ENCODE measurements around the gene KIF17.

KIF17 gene

GRCh38 chr1:20727746-20728316 is 10.0 kb upstream of the KIF17 start:
- Histone ChIP-seq H3K27ac (ENCODE audit: low read depth, low read length) (no peak overlapping the region), H3K27me3 (ENCODE audit: control insufficient read depth in 1 of 2, insufficient read depth in 2 of 2, low read length in 2 of 2) (peaks cover 40 to 41% of the 10 kb centered on the region in 2 donors), H3K4me1 (ENCODE audit: control insufficient read depth in 1 of 2, insufficient read depth in 2 of 2, low read length in 2 of 2) (peaks cover 7 to 10% of the 10 kb centered on the region in 2 donors), H3K4me3 (ENCODE audit: low read depth in 1 of 2, low read length in 2 of 2) (no peak overlapping the region), H3K36me3 (ENCODE audit: control insufficient read depth in 1 of 2, insufficient read depth in 2 of 2, low read length in 2 of 2) (no peaks in the 10 kb centered on the region), H3K9ac (ENCODE audit: low read depth in 1 of 2, low read length in 2 of 2) (no peak overlapping the region), H3K9me3 (ENCODE audit: control insufficient read depth in 1 of 2, low read length in 2 of 2) (no peaks in the 10 kb centered on the region)

GRCh38 chr1:20726932-20727745 is 9.3 kb upstream of the KIF17 start:
- no peak overlapping the region for H3K27ac ChIP-seq (ENCODE audit: low read depth, low read length)
- no peak overlapping the region for H3K4me3 ChIP-seq (ENCODE audit: low read depth in 1 of 2, low read length in 2 of 2)
- H3K36me3 ChIP-seq (ENCODE audit: control insufficient read depth in 1 of 2, insufficient read depth in 2 of 2, low read length in 2 of 2), result no peaks in the 10 kb centered on the region
- H3K4me1 ChIP-seq (ENCODE audit: control insufficient read depth in 1 of 2, insufficient read depth in 2 of 2, low read length in 2 of 2), result peaks cover 0 to 4% of the 10 kb centered on the region in 2 donors
- no peaks in the 10 kb centered on the region for H3K9me3 ChIP-seq (ENCODE audit: control insufficient read depth in 1 of 2, low read length in 2 of 2)
- no peak overlapping the region for H3K9ac ChIP-seq (ENCODE audit: low read depth in 1 of 2, low read length in 2 of 2)
- H3K27me3 ChIP-seq (ENCODE audit: control insufficient read depth in 1 of 2, insufficient read depth in 2 of 2, low read length in 2 of 2), result peaks cover 33 to 37% of the 10 kb centered on the region in 2 donors

- H3K9ac ChIP-seq (ENCODE audit: low read depth in 1 of 2, low read length in 2 of 2), result no peak overlapping the region
- H3K36me3 ChIP-seq (ENCODE audit: control insufficient read depth in 1 of 2, insufficient read depth in 2 of 2, low read length in 2 of 2), result no peaks in the 10 kb centered on the region
- no peak overlapping the region for H3K4me3 ChIP-seq (ENCODE audit: low read depth in 1 of 2, low read length in 2 of 2)
- no peak overlapping the region for H3K27ac ChIP-seq (ENCODE audit: low read depth, low read length)
- no peaks in the 10 kb centered on the region for H3K9me3 ChIP-seq (ENCODE audit: control insufficient read depth in 1 of 2, low read length in 2 of 2)
- peaks cover 30 to 35% of the 10 kb centered on the region in 2 donors for H3K27me3 ChIP-seq (ENCODE audit: control insufficient read depth in 1 of 2, insufficient read depth in 2 of 2, low read length in 2 of 2)
- peaks cover 0 to 2% of the 10 kb centered on the region in 2 donors for H3K4me1 ChIP-seq (ENCODE audit: control insufficient read depth in 1 of 2, insufficient read depth in 2 of 2, low read length in 2 of 2)
Observed at GRCh38 chr1:20726118-20726911, 8.5 kb upstream of the KIF17 start.

GRCh38 chr1:20725189-20726117 is 7.6 kb upstream of the KIF17 start:
- Histone ChIP-seq H3K27me3 (ENCODE audit: control insufficient read depth in 1 of 2, insufficient read depth in 2 of 2, low read length in 2 of 2) (peaks cover 22 to 26% of the 10 kb centered on the region in 2 donors), H3K4me1 (ENCODE audit: control insufficient read depth in 1 of 2, insufficient read depth in 2 of 2, low read length in 2 of 2) (no peaks in the 10 kb centered on the region)

GRCh38 chr1:20724364-20725188 is 6.8 kb upstream of the KIF17 start:
- H3K9ac ChIP-seq (ENCODE audit: low read depth in 1 of 2, low read length in 2 of 2), result no peak overlapping the region
- H3K27me3 ChIP-seq (ENCODE audit: control insufficient read depth in 1 of 2, insufficient read depth in 2 of 2, low read length in 2 of 2), result peaks cover 13 to 18% of the 10 kb centered on the region in 2 donors
- H3K27ac ChIP-seq (ENCODE audit: low read depth, low read length), result no peak overlapping the region
- no peaks in the 10 kb centered on the region for H3K9me3 ChIP-seq (ENCODE audit: control insufficient read depth in 1 of 2, low read length in 2 of 2)
- H3K36me3 ChIP-seq (ENCODE audit: control insufficient read depth in 1 of 2, insufficient read depth in 2 of 2, low read length in 2 of 2), result no peaks in the 10 kb centered on the region
- no peak overlapping the region for H3K4me3 ChIP-seq (ENCODE audit: low read depth in 1 of 2, low read length in 2 of 2)
- H3K4me1 ChIP-seq (ENCODE audit: control insufficient read depth in 1 of 2, insufficient read depth in 2 of 2, low read length in 2 of 2), result no peaks in the 10 kb centered on the region

More at GRCh38 chr1:20725189-20726117, 7.6 kb upstream of the KIF17 start:
- Histone ChIP-seq H3K36me3 (ENCODE audit: control insufficient read depth in 1 of 2, insufficient read depth in 2 of 2, low read length in 2 of 2) (no peaks in the 10 kb centered on the region), H3K9ac (ENCODE audit: low read depth in 1 of 2, low read length in 2 of 2) (no peak overlapping the region), H3K9me3 (ENCODE audit: control insufficient read depth in 1 of 2, low read length in 2 of 2) (no peaks in the 10 kb centered on the region), H3K27ac (ENCODE audit: low read depth, low read length) (no peak overlapping the region), H3K4me3 (ENCODE audit: low read depth in 1 of 2, low read length in 2 of 2) (no peak overlapping the region)

- Histone ChIP-seq H3K27me3 (ENCODE audit: control insufficient read depth in 1 of 2, insufficient read depth in 2 of 2, low read length in 2 of 2) (peaks cover 5 to 10% of the 10 kb centered on the region in 2 donors), H3K27ac (ENCODE audit: low read depth, low read length) (no peak overlapping the region)
Observed at GRCh38 chr1:20723537-20724363, 5.9 kb upstream of the KIF17 start.

GRCh38 chr1:20723159-20723536 is 5.3 kb upstream of the KIF17 start:
- peaks cover 0 to 6% of the 10 kb centered on the region in 2 donors for H3K27me3 ChIP-seq (ENCODE audit: control insufficient read depth in 1 of 2, insufficient read depth in 2 of 2, low read length in 2 of 2)
- H3K4me3 ChIP-seq (ENCODE audit: low read depth in 1 of 2, low read length in 2 of 2), result no peak overlapping the region
- H3K27ac ChIP-seq (ENCODE audit: low read depth, low read length), result no peak overlapping the region

More at GRCh38 chr1:20723537-20724363, 5.9 kb upstream of the KIF17 start:
- Histone ChIP-seq H3K4me1 (ENCODE audit: control insufficient read depth in 1 of 2, insufficient read depth in 2 of 2, low read length in 2 of 2) (no peaks in the 10 kb centered on the region), H3K9ac (ENCODE audit: low read depth in 1 of 2, low read length in 2 of 2) (no peak overlapping the region), H3K9me3 (ENCODE audit: control insufficient read depth in 1 of 2, low read length in 2 of 2) (no peaks in the 10 kb centered on the region), H3K4me3 (ENCODE audit: low read depth in 1 of 2, low read length in 2 of 2) (no peak overlapping the region), H3K36me3 (ENCODE audit: control insufficient read depth in 1 of 2, insufficient read depth in 2 of 2, low read length in 2 of 2) (no peaks in the 10 kb centered on the region)

GRCh38 chr1:20721117-20722061 is 3.6 kb upstream of the KIF17 start:
- H3K27me3 ChIP-seq (ENCODE audit: control insufficient read depth in 1 of 2, insufficient read depth in 2 of 2, low read length in 2 of 2), result peaks cover 6 to 14% of the 10 kb centered on the region in 2 donors
- H3K4me1 ChIP-seq (ENCODE audit: control insufficient read depth in 1 of 2, insufficient read depth in 2 of 2, low read length in 2 of 2), result peaks cover 0 to 3% of the 10 kb centered on the region in 2 donors
- H3K9me3 ChIP-seq (ENCODE audit: control insufficient read depth in 1 of 2, low read length in 2 of 2), result no peaks in the 10 kb centered on the region
- H3K9ac ChIP-seq (ENCODE audit: low read depth in 1 of 2, low read length in 2 of 2), result no peak overlapping the region
- no peaks in the 10 kb centered on the region for H3K36me3 ChIP-seq (ENCODE audit: control insufficient read depth in 1 of 2, insufficient read depth in 2 of 2, low read length in 2 of 2)
- H3K4me3 ChIP-seq (ENCODE audit: low read depth in 1 of 2, low read length in 2 of 2), result no peak overlapping the region
- no peak overlapping the region for H3K27ac ChIP-seq (ENCODE audit: low read depth, low read length)

More at GRCh38 chr1:20723159-20723536, 5.3 kb upstream of the KIF17 start:
- Histone ChIP-seq H3K9ac (ENCODE audit: low read depth in 1 of 2, low read length in 2 of 2) (no peak overlapping the region), H3K36me3 (ENCODE audit: control insufficient read depth in 1 of 2, insufficient read depth in 2 of 2, low read length in 2 of 2) (no peaks in the 10 kb centered on the region), H3K4me1 (ENCODE audit: control insufficient read depth in 1 of 2, insufficient read depth in 2 of 2, low read length in 2 of 2) (no peaks in the 10 kb centered on the region), H3K9me3 (ENCODE audit: control insufficient read depth in 1 of 2, low read length in 2 of 2) (no peaks in the 10 kb centered on the region)
